Esophagus muscularis mucosa (tissue), 3 donors: Measurements from ENCODE around the gene GNB1.

Source experiments
- POLR2A ChIP-seq: fragments of 450-650 bp; IDR thresholded peaks from one replicate; pipeline ENCODE4 v1.6.1; 2017; ENCODE audit warnings: antibody characterized with exemption, moderate library complexity, mild to moderate bottlenecking, low read depth
- POLR2AphosphoS5 ChIP-seq, 2 donors: sonication (generic); formaldehyde crosslinking; IDR thresholded peaks; one replicate each; pipeline ENCODE4 v1.6.1; 2017; ENCODE audit warnings: antibody characterized with exemption in 2 of 2
- TF ChIP-seq, protein P1 (sequence below), 3 experiments: fragments of 200-600 bp in 2 of 3; fragments of 450-650 bp in 1 of 3; sonication (generic) in 2 of 3; IDR thresholded peaks; one replicate each; pipeline ENCODE4 v1.5.1; 2017 to 2019; ENCODE audit warnings: antibody characterized with exemption in 3 of 3, mild to moderate bottlenecking in 2 of 3, moderate library complexity in 1 of 3

DNA sequence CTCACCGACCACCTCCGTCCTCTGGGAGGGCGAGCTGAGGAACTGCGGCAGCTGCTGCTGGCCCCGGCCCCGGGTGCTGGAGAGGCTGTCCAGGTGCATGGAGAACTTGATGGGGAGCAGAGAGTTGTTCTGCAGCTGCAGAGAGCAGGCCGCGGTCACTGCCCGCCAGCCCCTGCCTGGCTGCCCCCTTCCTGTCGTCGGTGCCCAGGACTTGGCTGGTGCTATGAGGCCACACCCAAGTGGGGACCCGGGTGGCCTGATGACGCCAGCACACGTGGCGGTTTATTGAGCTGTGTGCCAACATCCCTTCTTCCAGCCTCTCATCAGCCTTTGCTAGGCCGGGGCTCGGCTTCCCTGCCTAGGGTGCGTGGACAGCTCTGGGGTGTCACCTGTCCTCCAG is 33.5 kb upstream of the GNB1 start:
- TF ChIP-seq POLR2AphosphoS5 (IDR thresholded peaks at IDR 0.05): no peak
- TF ChIP-seq, protein P1, sequence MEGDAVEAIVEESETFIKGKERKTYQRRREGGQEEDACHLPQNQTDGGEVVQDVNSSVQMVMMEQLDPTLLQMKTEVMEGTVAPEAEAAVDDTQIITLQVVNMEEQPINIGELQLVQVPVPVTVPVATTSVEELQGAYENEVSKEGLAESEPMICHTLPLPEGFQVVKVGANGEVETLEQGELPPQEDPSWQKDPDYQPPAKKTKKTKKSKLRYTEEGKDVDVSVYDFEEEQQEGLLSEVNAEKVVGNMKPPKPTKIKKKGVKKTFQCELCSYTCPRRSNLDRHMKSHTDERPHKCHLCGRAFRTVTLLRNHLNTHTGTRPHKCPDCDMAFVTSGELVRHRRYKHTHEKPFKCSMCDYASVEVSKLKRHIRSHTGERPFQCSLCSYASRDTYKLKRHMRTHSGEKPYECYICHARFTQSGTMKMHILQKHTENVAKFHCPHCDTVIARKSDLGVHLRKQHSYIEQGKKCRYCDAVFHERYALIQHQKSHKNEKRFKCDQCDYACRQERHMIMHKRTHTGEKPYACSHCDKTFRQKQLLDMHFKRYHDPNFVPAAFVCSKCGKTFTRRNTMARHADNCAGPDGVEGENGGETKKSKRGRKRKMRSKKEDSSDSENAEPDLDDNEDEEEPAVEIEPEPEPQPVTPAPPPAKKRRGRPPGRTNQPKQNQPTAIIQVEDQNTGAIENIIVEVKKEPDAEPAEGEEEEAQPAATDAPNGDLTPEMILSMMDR (IDR thresholded peaks at IDR 0.05): no peak
- TF ChIP-seq POLR2A: no peak
